ENCODE data around the gene PLA2R1.

The PLA2R1 gene

GRCh38 chr2:160092445-160092844, 30.0 kb upstream of the PLA2R1 start:
- Histone ChIP-seq H2AFZ (ENCODE audit: low read length) (no peak overlapping the region), H3K36me3 (ENCODE audit: insufficient read depth, low read length) (no peaks in the 10 kb centered on the region), H3F3A (ENCODE audit: insufficient read depth, low read length) (no peaks in the 10 kb centered on the region), H3K4me1 (ENCODE audit: insufficient read depth, low read length, severe bottlenecking) (no peaks in the 10 kb centered on the region), H3K9me3 (ENCODE audit: low read length) (no peaks in the 10 kb centered on the region; the same call in 1 of the 2 replicates), H3K4me3 (ENCODE audit: low read depth, low read length, poor library complexity, severe bottlenecking) (no peak overlapping the region), H3K4me2 (ENCODE audit: low read length) (no peak overlapping the region), H3K79me2 (ENCODE audit: insufficient read depth, low read length) (no peaks in the 10 kb centered on the region), H3K27ac (ENCODE audit: low read depth, low read length, poor library complexity, severe bottlenecking) (no peak overlapping the region), H3K9ac (ENCODE audit: low read length) (no peak overlapping the region), H3K9me2 (ENCODE audit: low read depth, low read length) (no peaks in the 10 kb centered on the region), H4K20me1 (ENCODE audit: insufficient read depth, low read length) (no peaks in the 10 kb centered on the region), H3K27me3 (ENCODE audit: insufficient read depth, low read length) (no peaks in the 10 kb centered on the region)
- TF ChIP-seq EZH2 (IDR thresholded peaks at IDR 0.05; ENCODE audit: borderline replicate concordance, low read length): no peak
- no peak for TF ChIP-seq CTCF (IDR thresholded peaks at IDR 0.05; ENCODE audit: low read length)

- Histone ChIP-seq H3K4me2 (ENCODE audit: low read length) (no peak overlapping the region), H3K4me3 (ENCODE audit: low read depth, low read length, poor library complexity, severe bottlenecking) (no peak overlapping the region), H3K9me3 (ENCODE audit: low read length) (peaks cover 2% of the 10 kb centered on the region; the same call in 1 of the 2 replicates), H3K79me2 (ENCODE audit: insufficient read depth, low read length) (no peaks in the 10 kb centered on the region), H3K36me3 (ENCODE audit: insufficient read depth, low read length) (no peaks in the 10 kb centered on the region), H3F3A (ENCODE audit: insufficient read depth, low read length) (no peaks in the 10 kb centered on the region), H3K27me3 (ENCODE audit: insufficient read depth, low read length) (no peaks in the 10 kb centered on the region), H3K4me1 (ENCODE audit: insufficient read depth, low read length, severe bottlenecking) (no peaks in the 10 kb centered on the region), H3K9me2 (ENCODE audit: low read depth, low read length) (no peaks in the 10 kb centered on the region), H3K9ac (ENCODE audit: low read length) (no peak overlapping the region), H2AFZ (ENCODE audit: low read length) (no peak overlapping the region), H3K27ac (ENCODE audit: low read depth, low read length, poor library complexity, severe bottlenecking) (no peak overlapping the region), H4K20me1 (ENCODE audit: insufficient read depth, low read length) (no peaks in the 10 kb centered on the region)
- TF ChIP-seq CTCF (IDR thresholded peaks at IDR 0.05; ENCODE audit: low read length) (no peak), EZH2 (IDR thresholded peaks at IDR 0.05; ENCODE audit: borderline replicate concordance, low read length) (no peak)
These were observed 29.0 kb upstream of the PLA2R1 start for GRCh38 chr2:160091381-160091780.

- H3K27ac ChIP-seq (ENCODE audit: low read depth, low read length, poor library complexity, severe bottlenecking): no peak overlapping the region
- no peaks in the 10 kb centered on the region for H4K20me1 ChIP-seq (ENCODE audit: insufficient read depth, low read length)
- H3K9me2 ChIP-seq (ENCODE audit: low read depth, low read length): no peaks in the 10 kb centered on the region
- H3K9ac ChIP-seq (ENCODE audit: low read length): no peak overlapping the region
- no peaks in the 10 kb centered on the region for H3K79me2 ChIP-seq (ENCODE audit: insufficient read depth, low read length)
- TF ChIP-seq CTCF (IDR thresholded peaks at IDR 0.05; ENCODE audit: low read length) (peak; percentile 52; the same call in 1 of the 2 replicates), EZH2 (IDR thresholded peaks at IDR 0.05; ENCODE audit: borderline replicate concordance, low read length) (no peak)
- no peak overlapping the region for H2AFZ ChIP-seq (ENCODE audit: low read length)
- no peak overlapping the region for H3K4me2 ChIP-seq (ENCODE audit: low read length)
- H3F3A ChIP-seq (ENCODE audit: insufficient read depth, low read length): no peaks in the 10 kb centered on the region
- no peaks in the 10 kb centered on the region for H3K27me3 ChIP-seq (ENCODE audit: insufficient read depth, low read length)
- H3K4me3 ChIP-seq (ENCODE audit: low read depth, low read length, poor library complexity, severe bottlenecking): no peak overlapping the region
- no peaks in the 10 kb centered on the region for H3K4me1 ChIP-seq (ENCODE audit: insufficient read depth, low read length, severe bottlenecking)
- peaks cover 2% of the 10 kb centered on the region; the same call in 1 of the 2 replicates for H3K9me3 ChIP-seq (ENCODE audit: low read length)
- H3K36me3 ChIP-seq (ENCODE audit: insufficient read depth, low read length): no peaks in the 10 kb centered on the region
These were observed 25.7 kb upstream of the PLA2R1 start for GRCh38 chr2:160087854-160088745.
